IMR-90 (cell line): ENCODE data around the gene FMN1. TPM values are rescaled to one million over a fixed set of nuclear protein-coding genes. Genes with fewer than 3 reads are reported as not detected.

Experiments
- ATAC-seq: fragments of 200-7000 bp; cut with Tn5 transposase; 2 replicates; pipeline ENCODE4 v1.9.1; 2020; ENCODE audit warnings: low read depth, mild to moderate bottlenecking, moderate library complexity
- BruUV-seq: library from RNA; stranded (reverse); fragments of 400-500 nt; replicated peaks from 2 replicates; lab custom pipeline; 2021; lab: Mats Ljungman, UMichigan
- CTCF ChIA-PET: fragments of 300-600 bp; formaldehyde crosslinking; extraction: SDS; loops from one replicate; lab custom pipeline; 2021; ENCODE audit warnings: antibody characterized with exemption; lab: Yijun Ruan, JAX
- POLR2A ChIA-PET: fragments of 300-600 bp; sonication (Branson Sonifier 250); formaldehyde crosslinking; loops from one replicate; lab custom pipeline; 2022; ENCODE audit warnings: antibody characterized with exemption; ENCODE audit not compliant: unreplicated experiment; lab: Charles Lee
- DNase-seq: peaks from one replicate; pipeline ENCODE4 v3.0.0; 2013
- H2AFZ ChIP-seq: replicated peaks from 2 replicates; pipeline ENCODE3; 2013; ENCODE audit warnings: low read length, mild to moderate bottlenecking; ENCODE audit not compliant: poor library complexity
- H2AK5ac ChIP-seq: 2 replicates; pipeline ENCODE4 v1.6.1; 2013; ENCODE audit warnings: low read depth, low read length, inconsistent platforms
- H2AK9ac ChIP-seq: replicated peaks from 2 replicates; pipeline ENCODE3; 2013; ENCODE audit warnings: mild to moderate bottlenecking, low read depth, low read length, moderate library complexity; ENCODE audit not compliant: poor library complexity
- H2BK120ac ChIP-seq: 2 replicates; pipeline ENCODE4 v1.6.1; 2013; ENCODE audit warnings: low read depth, low read length, inconsistent platforms
- H2BK15ac ChIP-seq: 3 replicates; pipeline ENCODE4 v1.6.1; 2013; ENCODE audit warnings: low read depth, low read length, inconsistent platforms
- H2BK20ac ChIP-seq: 2 replicates; pipeline ENCODE4 v1.6.1; 2013; ENCODE audit warnings: low read depth, mild to moderate bottlenecking, inconsistent platforms, low read length, moderate library complexity
- H2BK5ac ChIP-seq: 2 replicates; pipeline ENCODE4 v1.6.1; 2013; ENCODE audit warnings: mild to moderate bottlenecking, low read depth, low read length, inconsistent platforms; ENCODE audit not compliant: poor library complexity, severe bottlenecking
- H3K14ac ChIP-seq: replicated peaks from 2 replicates; pipeline ENCODE4 v1.6.1; 2013; ENCODE audit warnings: low read depth, low read length, inconsistent platforms
- H3K18ac ChIP-seq: 2 replicates; pipeline ENCODE4 v1.6.1; 2013; ENCODE audit warnings: low read depth, low read length, control low read depth
- H3K23ac ChIP-seq: 2 replicates; pipeline ENCODE4 v1.6.1; 2013; ENCODE audit warnings: low read depth, low read length, inconsistent platforms
- H3K27ac ChIP-seq: 2 replicates; pipeline ENCODE4 v1.5.1; 2013; ENCODE audit warnings: mild to moderate bottlenecking, control low read depth, low read length; ENCODE audit not compliant: insufficient read depth
- H3K27me3 ChIP-seq: 2 replicates; pipeline ENCODE4 v1.6.1; 2013; ENCODE audit warnings: low read length; ENCODE audit not compliant: control insufficient read depth, insufficient read depth
- H3K36me3 ChIP-seq: 2 replicates; pipeline ENCODE4 v1.6.1; 2013; ENCODE audit warnings: low read length, mixed read lengths; ENCODE audit not compliant: control insufficient read depth, insufficient read depth
- H3K4ac ChIP-seq: 2 replicates; pipeline ENCODE4 v1.6.1; 2013; ENCODE audit warnings: low read depth, low read length, inconsistent platforms
- H3K4me1 ChIP-seq: 2 replicates; pipeline ENCODE4 v1.6.1; 2013; ENCODE audit warnings: low read length, mixed read lengths; ENCODE audit not compliant: control insufficient read depth, insufficient read depth
- H3K4me2 ChIP-seq: 2 replicates; pipeline ENCODE4 v1.6.1; 2013; ENCODE audit warnings: low read depth, mild to moderate bottlenecking, control low read depth, low read length, moderate library complexity
- H3K4me3 ChIP-seq: 2 replicates; pipeline ENCODE4 v1.5.1; 2013; ENCODE audit warnings: low read depth, mild to moderate bottlenecking, control low read depth, low read length, moderate library complexity; ENCODE audit not compliant: insufficient read depth
- H3K56ac ChIP-seq: 2 replicates; pipeline ENCODE4 v1.6.1; 2013; ENCODE audit warnings: low read length, inconsistent platforms; ENCODE audit not compliant: insufficient read depth; ENCODE audit errors: extremely low read depth
- H3K79me1 ChIP-seq, 2 experiments: 2 replicates each; pipeline ENCODE4 v1.6.1; 2013; ENCODE audit warnings: low read length in 2 of 2, inconsistent platforms in 1 of 2, low read depth in 1 of 2
- H3K9ac ChIP-seq: 2 replicates; pipeline ENCODE4 v1.6.1; 2013; ENCODE audit warnings: low read depth, low read length, control low read depth
- H3K9me1 ChIP-seq: 2 replicates; pipeline ENCODE4 v1.6.1; 2013; ENCODE audit warnings: low read length, inconsistent platforms; ENCODE audit not compliant: insufficient read depth
- H3K9me3 ChIP-seq: 2 replicates; pipeline ENCODE4 v1.6.1; 2013; ENCODE audit warnings: low read length; ENCODE audit not compliant: control insufficient read depth, insufficient read depth
- H4K20me1 ChIP-seq: 2 replicates; pipeline ENCODE4 v1.6.1; 2013; ENCODE audit warnings: low read length, inconsistent platforms; ENCODE audit not compliant: insufficient read depth
- H4K5ac ChIP-seq: 2 replicates; pipeline ENCODE4 v1.6.1; 2013; ENCODE audit warnings: mild to moderate bottlenecking, low read depth, low read length, control low read depth
- H4K8ac ChIP-seq, 2 experiments: 2 replicates each; pipeline ENCODE4 v1.6.1; 2013; ENCODE audit warnings: low read depth in 2 of 2, low read length in 2 of 2, control low read depth in 1 of 2, inconsistent platforms in 1 of 2
- H4K91ac ChIP-seq: 2 replicates; pipeline ENCODE4 v1.6.1; 2013; ENCODE audit warnings: low read depth, low read length, inconsistent platforms; ENCODE audit not compliant: insufficient read depth
- CEBPB ChIP-seq: IDR thresholded peaks from 2 replicates; pipeline ENCODE4 v1.6.1; 2012; ENCODE audit warnings: low read depth, low read length, improper control_type of control experiment
- CHD1 ChIP-seq: IDR thresholded peaks from 2 replicates; pipeline ENCODE4 v1.6.1; 2012; ENCODE audit warnings: low read depth, low read length, improper control_type of control experiment
- MAFK ChIP-seq: IDR thresholded peaks from 2 replicates; pipeline ENCODE4 v1.6.1; 2012; ENCODE audit warnings: low read depth, low read length, improper control_type of control experiment
- POLR2A ChIP-seq: IDR thresholded peaks from 2 replicates; pipeline ENCODE4 v1.6.1; 2012; ENCODE audit warnings: mild to moderate bottlenecking, low read depth, low read length
- WGBS, 2 experiments: methylation state at CpG; one replicate each; pipeline versions ENCODE4 v1.1.5 to v1.1.7; 2013; ENCODE audit warnings: missing lambda C conversion rate in 2 of 2; ENCODE audit not compliant: insufficient read length in 1 of 2; ENCODE audit errors: extremely low coverage in 2 of 2; 5-methylcytosine and 5-hydroxymethylcytosine counted together
- dilution Hi-C: fragments of 300-500 bp; cut with HindIII; formaldehyde crosslinking; loops from one replicate; pipeline ENCODE4 v1.14.3; 2018; ENCODE audit warnings: low sequenced_read_pairs; ENCODE audit not compliant: unreplicated experiment
- in situ Hi-C: fragments of 300-500 bp; cut with MboI; formaldehyde crosslinking; loops from 3 replicates; pipeline ENCODE4 v1.14.3; 2019; ENCODE audit warnings: low sequenced_read_pairs, inconsistent platforms, mixed read lengths
- intact Hi-C: fragments of 100-400 bp; cut with micrococcal nuclease; formaldehyde crosslinking; loops from 2 replicates; pipeline ENCODE4 v1.10.0; 2022
- polyA plus RNA-seq, 3 experiments: library from polyadenylated mRNA; depleted of rRNA; stranded (reverse); fragments of >200 nt; gene quantifications; 2 replicates each; pipeline ENCODE4 v1.2.3, GENCODE V29; 2012; ENCODE audit warnings: low replicate concordance in 1 of 3
- total RNA-seq: library from RNA; depleted of rRNA; stranded (reverse); fragments of >200 nt; gene quantifications from 2 replicates; pipeline ENCODE4 v1.2.3, GENCODE V29; 2012

The FMN1 gene
- total and polyA plus RNA-seq, 2 of the 4 experiments (the other 2 are of a cell fraction), result 7.3 to 17.6 TPM

DNA sequence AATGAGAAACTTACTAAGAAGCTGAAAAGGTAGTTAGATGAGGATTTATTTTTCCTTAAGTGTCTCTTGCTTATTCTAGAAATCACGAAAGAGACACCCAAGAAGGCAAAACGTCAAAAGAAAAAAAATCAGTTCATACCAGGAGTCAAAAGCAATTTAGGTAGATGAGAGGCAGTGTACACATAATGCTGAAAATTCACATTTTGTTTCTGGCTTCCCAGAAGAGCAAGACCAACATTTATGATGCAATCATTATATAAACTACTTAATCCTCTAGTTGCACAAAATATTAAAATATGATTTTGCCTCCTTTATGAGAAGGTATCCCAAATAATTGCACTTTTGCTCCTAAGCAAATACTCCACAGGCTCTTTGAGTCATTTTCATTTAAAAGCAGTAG is 228.0 kb downstream of the FMN1 start:
- intact Hi-C loops (loop anchor here (10.0 kb wide), 1 partner anchor 1878 kb away; no protein-coding TSS in a partner anchor), in situ Hi-C loops (no loop called here)
- CTCF ChIA-PET, result interaction anchor here (0.6 kb wide), 1 partner anchor 11 kb away, joined by 3 read pairs; no protein-coding TSS in a partner anchor

More for the DNA sequence above, 228.0 kb downstream of the FMN1 start:
- peaks cover 20 to 47% of the 10 kb centered on the region in 2 experiments for H3K79me1 ChIP-seq
- peak overlapping the region; percentile 86 for H4K91ac ChIP-seq
- no peak overlapping the region for H3K9ac ChIP-seq
- H2BK15ac ChIP-seq, result peak overlapping the region; percentile 81; the same call in 2 of the 3 replicates
- H2AK5ac ChIP-seq, result no peak overlapping the region
- DNase-seq (no peak), ATAC-seq (no peak)
- H3K4ac ChIP-seq, result peak overlapping the region; percentile 64; the same call in 1 of the 2 replicates
- H4K8ac ChIP-seq, result peak overlapping the region in 1 of 2 experiments; percentile 29; a peak in 1 of 4 replicates
- H3K4me2 ChIP-seq, result no peak overlapping the region
- H4K20me1 ChIP-seq, result peaks cover 3% of the 10 kb centered on the region; the same call in 1 of the 2 replicates
- H3K4me3 ChIP-seq, result no peak overlapping the region
- WGBS, 2 experiments, result no CpG with 5 or more reads among the region's 2 CpGs
- dilution Hi-C loops, result no loop called here
- peak overlapping the region; percentile 64 for H2BK5ac ChIP-seq
- POLR2A ChIA-PET, result no interaction called here
- H3K9me1 ChIP-seq, result peaks cover 10% of the 10 kb centered on the region
- no peaks in the 10 kb centered on the region for H3K27me3 ChIP-seq
- peaks cover 12% of the 10 kb centered on the region for H3K4me1 ChIP-seq
- no peak overlapping the region for H2AFZ ChIP-seq
- TF ChIP-seq CHD1, result no peak
- peak; percentile 79 for TF ChIP-seq CEBPB
- no peak for TF ChIP-seq MAFK
- TF ChIP-seq POLR2A, result no peak
- H3K56ac ChIP-seq, result no peak overlapping the region
- H3K14ac ChIP-seq, result 0 out of 2 replicates have a peak overlapping the region, but pooled peaks have one; percentile 0
- H2AK9ac ChIP-seq, result no peak overlapping the region
- H2BK120ac ChIP-seq, result peak overlapping the region; percentile 39; the same call in 1 of the 2 replicates
- no peak overlapping the region for H2BK20ac ChIP-seq
- H4K5ac ChIP-seq, result peak overlapping the region; percentile 88; the same call in 1 of the 2 replicates
- H3K9me3 ChIP-seq, result no peaks in the 10 kb centered on the region
- no TSS peak for BruUV-seq
- H3K27ac ChIP-seq, result peak overlapping the region; percentile 86; the same call in 1 of the 2 replicates
- peaks cover 9% of the 10 kb centered on the region for H3K36me3 ChIP-seq
- no peak overlapping the region for H3K23ac ChIP-seq
- peak overlapping the region; percentile 93 for H3K18ac ChIP-seq
